Nephron (organoid): ENCODE measurements around the gene SMIM5.

ENCODE experiments used
- H3K27ac Mint-ChIP-seq, 3 experiments: 2 replicates each; pipeline ENCODE4 v1.8.0; 2020; ENCODE audit warnings: mixed read lengths in 3 of 3, mild to moderate bottlenecking in 2 of 3, moderate library complexity in 1 of 3
- H3K27me3 Mint-ChIP-seq: 2 replicates; pipeline ENCODE4 v1.8.0; 2021; ENCODE audit warnings: low read depth, mild to moderate bottlenecking, moderate library complexity, mixed read lengths
- H3K36me3 Mint-ChIP-seq: 2 replicates; pipeline ENCODE4 v1.8.0; 2020; ENCODE audit warnings: low read depth, mixed read lengths
- H3K4me1 Mint-ChIP-seq: 2 replicates; pipeline ENCODE4 v1.8.0; 2020; ENCODE audit warnings: mixed read lengths
- H3K4me3 Mint-ChIP-seq, 3 experiments: 2 replicates each; pipeline ENCODE4 v1.8.0; 2020; ENCODE audit warnings: mild to moderate bottlenecking in 3 of 3, mixed read lengths in 3 of 3, moderate library complexity in 2 of 3
- H3K9me3 Mint-ChIP-seq: 2 replicates; pipeline ENCODE4 v1.8.0; 2020; ENCODE audit warnings: mixed read lengths
- TF ChIP-seq, protein P1 (sequence below), 3 experiments: fragments of 200-600 bp; sonication (generic); IDR thresholded peaks; one replicate each; pipeline ENCODE4 v1.5.0; 2021; ENCODE audit warnings: antibody characterized with exemption in 3 of 3; ENCODE audit not compliant: unreplicated experiment in 3 of 3

The SMIM5 gene

DNA sequence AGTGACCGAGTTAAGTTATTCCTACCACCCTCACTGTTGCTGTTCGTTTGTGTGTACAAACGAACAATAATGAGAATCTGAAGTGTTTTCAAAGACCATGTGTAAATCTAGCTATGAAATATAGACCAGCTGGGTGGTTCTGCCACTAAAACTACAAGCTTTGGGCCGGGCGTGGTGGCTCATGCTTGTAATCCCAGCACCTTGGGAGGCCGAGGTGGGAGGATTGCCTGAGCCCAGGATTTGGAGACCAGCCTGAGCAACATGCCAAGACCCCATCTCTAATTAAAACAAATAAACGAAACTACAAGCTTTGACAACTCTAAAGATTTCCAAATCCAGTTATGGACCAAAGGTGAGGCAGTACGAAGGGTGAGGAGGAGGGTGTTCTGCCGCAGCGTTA is 32.7 kb downstream of the SMIM5 start:
- Mint-ChIP-seq H3K9me3 (no peaks in the 10 kb centered on the region), H3K36me3 (peaks cover 23% of the 10 kb centered on the region), H3K27ac (peak overlapping the region in 1 of 3 experiments; percentile 41), H3K4me3 (peak overlapping the region in 1 of 3 experiments; percentile 82), H3K27me3 (no peaks in the 10 kb centered on the region), H3K4me1 (peaks cover 11% of the 10 kb centered on the region)
- TF ChIP-seq, protein P1, sequence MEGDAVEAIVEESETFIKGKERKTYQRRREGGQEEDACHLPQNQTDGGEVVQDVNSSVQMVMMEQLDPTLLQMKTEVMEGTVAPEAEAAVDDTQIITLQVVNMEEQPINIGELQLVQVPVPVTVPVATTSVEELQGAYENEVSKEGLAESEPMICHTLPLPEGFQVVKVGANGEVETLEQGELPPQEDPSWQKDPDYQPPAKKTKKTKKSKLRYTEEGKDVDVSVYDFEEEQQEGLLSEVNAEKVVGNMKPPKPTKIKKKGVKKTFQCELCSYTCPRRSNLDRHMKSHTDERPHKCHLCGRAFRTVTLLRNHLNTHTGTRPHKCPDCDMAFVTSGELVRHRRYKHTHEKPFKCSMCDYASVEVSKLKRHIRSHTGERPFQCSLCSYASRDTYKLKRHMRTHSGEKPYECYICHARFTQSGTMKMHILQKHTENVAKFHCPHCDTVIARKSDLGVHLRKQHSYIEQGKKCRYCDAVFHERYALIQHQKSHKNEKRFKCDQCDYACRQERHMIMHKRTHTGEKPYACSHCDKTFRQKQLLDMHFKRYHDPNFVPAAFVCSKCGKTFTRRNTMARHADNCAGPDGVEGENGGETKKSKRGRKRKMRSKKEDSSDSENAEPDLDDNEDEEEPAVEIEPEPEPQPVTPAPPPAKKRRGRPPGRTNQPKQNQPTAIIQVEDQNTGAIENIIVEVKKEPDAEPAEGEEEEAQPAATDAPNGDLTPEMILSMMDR (IDR thresholded peaks at IDR 0.05; ENCODE audit: unreplicated experiment in 3 of 3) = no peak

DNA sequence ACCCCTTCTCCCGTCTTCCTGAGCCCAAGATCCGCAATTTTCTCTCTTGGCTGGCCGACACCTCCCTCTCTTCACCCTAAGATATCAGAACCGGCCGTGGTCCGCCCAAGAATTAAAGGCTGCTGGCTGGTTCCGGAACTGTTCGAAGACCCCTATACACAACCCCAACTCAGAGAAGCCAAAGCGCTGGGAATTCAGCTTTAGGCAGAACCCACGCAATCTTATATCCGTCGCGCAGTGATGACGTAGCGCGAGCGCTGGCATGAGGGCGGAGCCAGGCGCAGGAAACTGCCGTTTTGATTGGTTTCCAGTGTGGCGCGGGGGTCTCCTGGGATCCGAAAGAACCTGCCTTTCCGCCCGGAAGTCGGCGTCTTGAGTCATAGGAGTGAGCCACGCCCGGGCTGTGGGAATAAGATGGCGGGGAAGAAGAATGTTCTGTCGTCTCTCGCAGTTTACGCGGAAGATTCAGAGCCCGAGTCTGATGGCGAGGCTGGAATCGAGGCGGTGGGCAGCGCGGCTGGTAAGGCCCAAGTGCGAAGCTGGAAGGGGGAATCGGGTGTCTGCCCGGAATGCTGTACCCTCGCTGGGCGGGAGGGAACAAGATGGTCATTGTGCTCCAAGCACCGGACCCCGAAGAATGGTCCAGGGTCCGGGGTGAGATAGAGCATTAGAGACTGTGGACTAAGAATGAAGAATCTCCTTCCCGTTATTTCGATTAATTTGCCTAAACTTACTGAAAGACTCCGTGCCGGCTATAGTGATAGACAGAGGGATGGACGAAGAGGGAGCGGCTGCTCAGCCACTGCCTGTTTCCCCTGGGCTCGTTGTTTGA is 33.9 kb downstream of the SMIM5 start, which contains the start of the genes RECQL5 and SAP30BP:
Gene RECQL5 (minus strand): TSS at position 196 of the 832 bp plus-strand sequence. CDS start 597 bp downstream, outside the sequence.
Gene SAP30BP (plus strand): TSS at position 380 of the 832 bp plus-strand sequence. CDS start 35 bp downstream, at position 415.
- H3K27me3 Mint-ChIP-seq = no peaks in the 10 kb centered on the region
- H3K36me3 Mint-ChIP-seq = peaks cover 31% of the 10 kb centered on the region
- peaks cover 11% of the 10 kb centered on the region for H3K4me1 Mint-ChIP-seq
- peak within 1 kb of the TSS in 1 of 3 experiments; percentile 82 for H3K4me3 Mint-ChIP-seq
- peak within 1 kb of the TSS in 1 of 3 experiments; percentile 41 for H3K27ac Mint-ChIP-seq
- TF ChIP-seq, protein P1 (IDR thresholded peaks at IDR 0.05; ENCODE audit: unreplicated experiment in 3 of 3) = no peak
- H3K9me3 Mint-ChIP-seq = no peaks in the 10 kb centered on the region

DNA sequence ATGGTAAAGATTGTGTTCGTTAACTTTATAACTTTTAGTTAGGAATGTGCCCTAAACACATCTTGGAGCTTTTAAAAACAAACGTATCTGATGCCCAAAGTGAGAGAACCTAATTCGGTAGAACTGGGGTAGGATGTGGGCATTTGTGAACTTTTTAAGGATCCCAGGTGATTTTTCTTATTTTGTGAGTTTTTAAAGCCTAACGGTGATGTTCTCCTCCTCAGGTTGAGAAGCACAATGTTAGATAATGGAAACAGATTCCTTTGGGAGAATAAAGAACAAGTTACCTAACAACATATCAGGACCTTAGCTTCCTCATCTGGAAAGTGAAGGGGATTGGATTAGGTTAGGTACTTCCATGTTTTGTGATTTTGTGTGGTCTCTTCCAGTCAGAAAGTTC is 34.6 kb downstream of the SMIM5 start:
- Mint-ChIP-seq H3K9me3 (no peaks in the 10 kb centered on the region), H3K4me3 (no peak overlapping the region), H3K27ac (no peak overlapping the region), H3K27me3 (no peaks in the 10 kb centered on the region), H3K4me1 (peaks cover 11% of the 10 kb centered on the region), H3K36me3 (peaks cover 28% of the 10 kb centered on the region)
- TF ChIP-seq, protein P1 (IDR thresholded peaks at IDR 0.05; ENCODE audit: unreplicated experiment in 3 of 3) = no peak

GRCh38 chr17:75668489-75668888 is 35.3 kb downstream of the SMIM5 start:
- H3K36me3 Mint-ChIP-seq = peaks cover 32% of the 10 kb centered on the region
- peaks cover 11% of the 10 kb centered on the region for H3K4me1 Mint-ChIP-seq
- no peaks in the 10 kb centered on the region for H3K9me3 Mint-ChIP-seq
- no peak overlapping the region for H3K4me3 Mint-ChIP-seq
- TF ChIP-seq, protein P1 (IDR thresholded peaks at IDR 0.05; ENCODE audit: unreplicated experiment in 3 of 3) = no peak
- H3K27ac Mint-ChIP-seq = peak overlapping the region in 2 of 3 experiments; percentile 8 to 16
- no peaks in the 10 kb centered on the region for H3K27me3 Mint-ChIP-seq

DNA sequence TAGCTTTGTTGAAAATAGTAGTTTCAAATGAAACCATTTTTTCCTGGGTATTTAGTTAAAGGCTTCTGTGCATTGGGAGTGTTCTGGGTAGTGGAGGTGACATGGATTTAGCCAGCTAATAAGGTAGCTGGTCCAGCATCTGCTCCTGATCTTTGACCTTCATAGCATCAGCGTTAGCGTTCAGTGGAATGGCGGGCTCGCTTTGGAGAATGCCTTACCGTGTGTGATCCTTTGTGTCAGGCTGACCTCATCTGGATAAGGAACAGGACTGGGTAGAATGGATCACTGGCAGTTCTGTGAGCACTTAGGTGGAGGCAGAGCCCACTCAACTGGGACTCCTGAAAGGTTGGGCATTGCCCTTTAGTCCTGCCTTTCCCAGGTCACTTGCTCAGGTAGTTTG is 37.6 kb downstream of the SMIM5 start:
- TF ChIP-seq, protein P1 (IDR thresholded peaks at IDR 0.05; ENCODE audit: unreplicated experiment in 3 of 3) = no peak
- no peak overlapping the region for H3K27ac Mint-ChIP-seq
- no peaks in the 10 kb centered on the region for H3K9me3 Mint-ChIP-seq
- H3K36me3 Mint-ChIP-seq = peaks cover 36% of the 10 kb centered on the region
- H3K4me1 Mint-ChIP-seq = peaks cover 9% of the 10 kb centered on the region
- H3K4me3 Mint-ChIP-seq = peak overlapping the region; percentile 39 to 71 (median 63)
- no peaks in the 10 kb centered on the region for H3K27me3 Mint-ChIP-seq
